ENCODE data around the gene CERS3.

- TF ChIP-seq CTCF (IDR thresholded peaks at IDR 0.05) (peak; percentile 48; the same call in 1 of the 2 replicates), SIN3A (IDR thresholded peaks at IDR 0.05; ENCODE audit: borderline replicate concordance, insufficient read depth, low read depth, low read length) (no peak), TCF7L2 (IDR thresholded peaks at IDR 0.05; ENCODE audit: low read depth, low read length) (no peak)
These were observed 43.7 kb upstream of the CERS3 start for GRCh38 chr15:100572362-100572983.

Measured in Panc1 (cell line).